GM04503 (cell line): ENCODE data around the gene SDHAF2.
"Not testable (repeated sequence)": the region's sequence is repeated elsewhere in the genome, so short reads cannot be mapped to it uniquely, and the experiment has no call there.

Source experiments
- DNase-seq: peaks from one replicate; pipeline ENCODE4 v3.0.0-alpha.2; 2012; ENCODE audit warnings: low read depth

Gene SDHAF2

GRCh38 chr11:61476371-61476770, 46.4 kb downstream of the SDHAF2 start:
- no peak for DNase-seq

GRCh38 chr11:61477126-61477525, 47.2 kb downstream of the SDHAF2 start:
- DNase-seq = no peak

- DNase-seq = no peak
These were observed 47.8 kb downstream of the SDHAF2 start for GRCh38 chr11:61477727-61478148.

GRCh38 chr11:61479360-61480058, 49.6 kb downstream of the SDHAF2 start:
- DNase-seq = not testable (repeated sequence)

GRCh38 chr11:61480261-61480993, 50.5 kb downstream of the SDHAF2 start:
- DNase-seq = no peak

- no peak for DNase-seq
These were observed 51.0 kb downstream of the SDHAF2 start for GRCh38 chr11:61480994-61481335.

- DNase-seq = no peak
These were observed 51.9 kb downstream of the SDHAF2 start for GRCh38 chr11:61481806-61482205.

GRCh38 chr11:61482513-61482912, 52.6 kb downstream of the SDHAF2 start:
- no peak for DNase-seq

- DNase-seq = no peak
These were observed 54.6 kb downstream of the SDHAF2 start for GRCh38 chr11:61484541-61484940.

GRCh38 chr11:61485080-61485479, 55.2 kb downstream of the SDHAF2 start:
- DNase-seq = no peak

GRCh38 chr11:61486011-61486620, 56.2 kb downstream of the SDHAF2 start:
- no peak for DNase-seq

GRCh38 chr11:61486779-61487178, 56.9 kb downstream of the SDHAF2 start:
- no peak for DNase-seq

- DNase-seq = no peak
These were observed 57.6 kb downstream of the SDHAF2 start for GRCh38 chr11:61487342-61488025.

- no peak for DNase-seq
These were observed 58.8 kb downstream of the SDHAF2 start for GRCh38 chr11:61488651-61489291.

- DNase-seq = no peak
These were observed 60.2 kb downstream of the SDHAF2 start for GRCh38 chr11:61489833-61490721.

GRCh38 chr11:61491736-61492395, 61.9 kb downstream of the SDHAF2 start:
- no peak for DNase-seq

GRCh38 chr11:61494381-61494961, 64.5 kb downstream of the SDHAF2 start:
- DNase-seq = no peak

GRCh38 chr11:61495801-61496601, 66.1 kb downstream of the SDHAF2 start:
- no peak for DNase-seq
